HEK293 (cell line): ENCODE results near the gene GTPBP1.

Source experiments
- KLF1 ChIP-seq: fragments of 450-650 bp; formaldehyde crosslinking; IDR thresholded peaks from 2 replicates; pipeline ENCODE4 v1.5.1; 2016; ENCODE audit warnings: missing biosample characterization, missing genetic modification characterization
- TCF7L2 ChIP-seq: IDR thresholded peaks from 2 replicates; pipeline ENCODE4 v1.6.1; 2011; ENCODE audit warnings: low read depth, mild to moderate bottlenecking, inconsistent platforms, low read length, moderate library complexity, borderline replicate concordance
- WT1 ChIP-seq: fragments of 450-650 bp; formaldehyde crosslinking; IDR thresholded peaks from 2 replicates; pipeline ENCODE4 v1.5.1; 2016; ENCODE audit warnings: missing biosample characterization, missing genetic modification characterization
- YY1 ChIP-seq: fragments of 450-650 bp; formaldehyde crosslinking; IDR thresholded peaks from 2 replicates; pipeline ENCODE4 v1.5.1; 2018; ENCODE audit warnings: missing biosample characterization, missing genetic modification characterization
- ZNF24 ChIP-seq: fragments of 450-650 bp; formaldehyde crosslinking; IDR thresholded peaks from 2 replicates; pipeline ENCODE4 v1.5.1; 2016; ENCODE audit warnings: missing biosample characterization, missing genetic modification characterization
- ZNF274 ChIP-seq, 2 experiments: fragments of 200-500 bp in 1 of 2; fragments of 450-650 bp in 1 of 2; sonication (Bioruptor generic) in 1 of 2; formaldehyde crosslinking in 1 of 2; IDR thresholded peaks; 2 replicates each; pipeline versions ENCODE4 v1.5.1 to v1.6.1; 2014 to 2016; ENCODE audit warnings: borderline replicate concordance in 1 of 2, inconsistent platforms in 1 of 2, low read length in 1 of 2, missing biosample characterization in 1 of 2, missing genetic modification characterization in 1 of 2
- ZNF311 ChIP-seq: fragments of 450-650 bp; formaldehyde crosslinking; IDR thresholded peaks from 2 replicates; pipeline ENCODE4 v1.5.1; 2017; ENCODE audit warnings: missing biosample characterization, missing genetic modification characterization, borderline replicate concordance
- ZNF629 ChIP-seq: fragments of 450-650 bp; formaldehyde crosslinking; IDR thresholded peaks from 2 replicates; pipeline ENCODE4 v1.5.1; 2017; ENCODE audit warnings: missing biosample characterization, missing genetic modification characterization
- TF ChIP-seq, protein P1 (sequence below): fragments of 450-650 bp; formaldehyde crosslinking; IDR thresholded peaks from 2 replicates; pipeline ENCODE4 v1.5.1; 2016; ENCODE audit warnings: missing biosample characterization, missing genetic modification characterization

DNA sequence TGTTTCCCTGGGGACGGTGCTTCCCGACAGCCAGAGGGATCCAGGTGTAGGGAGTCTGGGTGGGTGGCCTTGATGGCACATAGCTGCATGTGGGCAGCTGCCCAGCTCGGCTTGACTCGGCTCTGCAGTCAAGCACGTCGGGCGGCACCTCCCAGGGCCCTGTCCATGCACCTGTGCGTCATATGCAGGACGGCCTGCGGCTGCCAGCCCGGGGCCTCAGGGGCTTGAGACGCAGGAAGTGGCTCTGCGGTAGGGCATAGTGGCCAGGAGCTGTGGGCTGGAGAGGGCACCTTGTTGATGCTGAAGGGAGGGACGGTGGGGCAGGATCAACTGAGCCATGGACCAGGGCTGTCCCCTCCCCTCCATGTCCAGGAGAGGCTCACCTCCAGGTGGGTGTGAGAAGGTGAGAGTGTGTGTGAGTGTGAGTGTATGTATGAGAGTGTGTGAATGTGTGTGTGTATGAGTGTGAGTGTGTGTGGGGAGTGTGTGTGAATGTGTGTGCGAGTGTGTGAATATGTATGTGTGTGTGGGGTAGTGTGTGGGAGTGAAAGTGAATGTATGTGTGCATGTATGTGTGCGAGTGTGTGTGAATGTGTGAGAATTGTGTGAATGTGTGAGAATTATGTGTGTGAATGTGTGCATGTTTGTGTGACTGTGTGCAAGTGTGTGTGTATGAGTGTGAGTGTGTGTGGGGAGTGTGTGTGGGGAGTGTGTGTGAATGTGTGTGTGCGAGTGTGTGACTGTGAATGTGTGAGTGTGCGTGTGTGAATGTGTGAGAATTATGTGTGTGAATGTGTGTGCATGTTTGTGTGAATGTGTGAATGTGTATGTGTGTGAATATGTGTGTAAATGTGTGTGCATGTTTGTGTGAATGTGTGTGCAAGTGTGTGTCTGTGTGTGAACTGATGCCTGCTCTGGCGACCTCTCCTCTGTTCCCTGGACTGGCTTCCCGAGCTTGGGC lies 55.7 kb downstream of the GTPBP1 start:
- TF ChIP-seq ZNF24 (tag by site-specific recombination) (no peak), YY1 (no peak), TCF7L2 (no peak), ZNF629 (tag by site-specific recombination) (no peak), ZNF274 (IDR thresholded peaks at IDR 0.05; ENCODE audit: low read length) (no peak), ZNF274 (tag by site-specific recombination; IDR thresholded peaks at IDR 0.05; ENCODE audit: borderline replicate concordance) (no peak), WT1 (tag by site-specific recombination) (no peak), ZNF311 (tag by site-specific recombination) (0 out of 2 replicates have a peak, but pooled peaks have one; percentile 15), KLF1 (tag by site-specific recombination) (no peak)
- TF ChIP-seq, protein P1, sequence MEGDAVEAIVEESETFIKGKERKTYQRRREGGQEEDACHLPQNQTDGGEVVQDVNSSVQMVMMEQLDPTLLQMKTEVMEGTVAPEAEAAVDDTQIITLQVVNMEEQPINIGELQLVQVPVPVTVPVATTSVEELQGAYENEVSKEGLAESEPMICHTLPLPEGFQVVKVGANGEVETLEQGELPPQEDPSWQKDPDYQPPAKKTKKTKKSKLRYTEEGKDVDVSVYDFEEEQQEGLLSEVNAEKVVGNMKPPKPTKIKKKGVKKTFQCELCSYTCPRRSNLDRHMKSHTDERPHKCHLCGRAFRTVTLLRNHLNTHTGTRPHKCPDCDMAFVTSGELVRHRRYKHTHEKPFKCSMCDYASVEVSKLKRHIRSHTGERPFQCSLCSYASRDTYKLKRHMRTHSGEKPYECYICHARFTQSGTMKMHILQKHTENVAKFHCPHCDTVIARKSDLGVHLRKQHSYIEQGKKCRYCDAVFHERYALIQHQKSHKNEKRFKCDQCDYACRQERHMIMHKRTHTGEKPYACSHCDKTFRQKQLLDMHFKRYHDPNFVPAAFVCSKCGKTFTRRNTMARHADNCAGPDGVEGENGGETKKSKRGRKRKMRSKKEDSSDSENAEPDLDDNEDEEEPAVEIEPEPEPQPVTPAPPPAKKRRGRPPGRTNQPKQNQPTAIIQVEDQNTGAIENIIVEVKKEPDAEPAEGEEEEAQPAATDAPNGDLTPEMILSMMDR, result no peak
